ENCODE results near the gene KRT33B. TPM values are rescaled to one million over a fixed set of nuclear protein-coding genes. Genes with fewer than 3 reads are reported as not detected.

Gene KRT33B
- total RNA-seq, 1 experiment from 2014 or later: not detected

DNA sequence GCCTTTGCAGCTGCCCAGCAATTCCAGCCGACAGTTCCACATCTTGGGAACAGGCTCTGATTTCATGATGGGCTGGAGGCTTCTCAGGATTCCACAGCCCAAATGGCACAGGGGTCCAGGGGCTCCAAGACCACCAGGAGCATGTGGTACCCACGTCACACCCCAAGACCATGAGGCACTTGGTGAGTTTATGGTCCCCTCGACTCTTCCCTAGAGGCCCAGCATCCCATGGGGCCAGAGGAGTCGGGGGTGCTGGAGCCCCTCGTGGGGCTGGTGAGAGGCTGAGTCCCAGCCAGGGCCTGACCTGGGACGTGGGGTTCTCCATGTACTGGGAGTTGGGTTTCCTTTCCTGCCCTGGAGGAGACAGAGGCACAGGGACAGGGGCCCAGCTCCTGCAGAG lies 44.0 kb downstream of the KRT33B start:
- no peak for DNase-seq (ENCODE audit: low spot score)

DNA sequence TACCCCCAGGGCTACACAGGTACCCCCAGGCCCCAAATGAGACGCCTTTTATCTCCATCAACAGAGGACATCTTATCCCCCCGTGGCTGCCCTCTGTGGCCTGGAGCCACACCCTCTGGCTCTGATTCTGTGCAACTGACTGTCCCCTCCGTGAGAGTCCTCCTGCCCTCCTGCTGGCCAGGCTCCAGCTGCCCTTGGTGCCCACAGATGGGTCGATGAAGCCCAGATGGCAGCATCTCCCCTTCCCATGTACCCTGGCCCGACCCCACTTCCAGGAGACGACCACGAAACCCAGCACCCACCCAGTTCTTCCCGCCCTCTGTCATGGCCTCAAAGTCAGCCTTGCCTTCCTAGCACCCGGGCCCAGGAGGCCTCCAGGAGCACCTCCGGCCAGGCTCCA lies 44.5 kb downstream of the KRT33B start:
- no peak for DNase-seq (ENCODE audit: low spot score)

DNA sequence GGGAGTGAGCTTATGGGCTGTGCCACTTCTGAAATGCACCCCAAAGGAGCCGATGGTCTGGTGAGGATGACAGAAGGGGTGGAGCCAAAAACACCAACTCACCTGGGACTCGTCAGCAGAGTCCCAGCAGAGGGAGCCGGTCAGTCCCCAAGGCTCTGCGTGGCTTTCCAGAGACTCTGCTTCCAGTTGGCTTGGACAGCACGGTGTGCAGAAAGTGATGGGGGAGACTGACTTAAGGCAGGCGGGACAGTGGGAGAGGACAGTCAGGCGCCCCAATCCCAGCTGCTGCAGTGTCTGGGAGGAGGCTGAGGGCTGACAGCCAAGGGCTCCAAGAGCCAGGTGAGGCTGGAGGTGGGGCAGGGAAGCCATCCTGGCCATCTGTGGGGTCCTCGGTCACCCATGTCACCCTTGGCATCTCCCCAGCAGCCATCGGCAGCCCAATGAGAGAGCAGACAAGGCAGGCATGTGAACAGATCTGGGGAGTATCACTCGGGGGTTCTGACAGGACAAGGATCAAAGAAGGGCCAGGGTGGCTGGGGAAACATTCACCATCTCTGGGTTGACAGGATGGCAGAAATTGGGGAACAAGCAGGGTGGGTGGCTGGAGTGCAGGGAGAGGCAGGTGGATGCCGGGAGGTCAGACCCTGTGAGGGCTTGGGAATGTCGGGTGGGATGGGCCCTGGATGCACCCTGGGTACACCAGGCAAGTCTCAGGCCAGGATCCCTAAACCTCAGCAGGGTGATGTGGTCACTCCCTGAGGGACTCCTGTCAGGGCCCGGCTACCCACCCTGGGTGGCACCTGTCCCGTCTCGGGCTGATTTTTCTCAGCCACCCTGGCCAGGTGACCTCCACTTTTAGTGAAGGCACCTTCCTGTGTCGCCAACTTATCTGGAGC lies 45.2 kb downstream of the KRT33B start:
- peak; percentile 59 for DNase-seq (ENCODE audit: low spot score)

DNA sequence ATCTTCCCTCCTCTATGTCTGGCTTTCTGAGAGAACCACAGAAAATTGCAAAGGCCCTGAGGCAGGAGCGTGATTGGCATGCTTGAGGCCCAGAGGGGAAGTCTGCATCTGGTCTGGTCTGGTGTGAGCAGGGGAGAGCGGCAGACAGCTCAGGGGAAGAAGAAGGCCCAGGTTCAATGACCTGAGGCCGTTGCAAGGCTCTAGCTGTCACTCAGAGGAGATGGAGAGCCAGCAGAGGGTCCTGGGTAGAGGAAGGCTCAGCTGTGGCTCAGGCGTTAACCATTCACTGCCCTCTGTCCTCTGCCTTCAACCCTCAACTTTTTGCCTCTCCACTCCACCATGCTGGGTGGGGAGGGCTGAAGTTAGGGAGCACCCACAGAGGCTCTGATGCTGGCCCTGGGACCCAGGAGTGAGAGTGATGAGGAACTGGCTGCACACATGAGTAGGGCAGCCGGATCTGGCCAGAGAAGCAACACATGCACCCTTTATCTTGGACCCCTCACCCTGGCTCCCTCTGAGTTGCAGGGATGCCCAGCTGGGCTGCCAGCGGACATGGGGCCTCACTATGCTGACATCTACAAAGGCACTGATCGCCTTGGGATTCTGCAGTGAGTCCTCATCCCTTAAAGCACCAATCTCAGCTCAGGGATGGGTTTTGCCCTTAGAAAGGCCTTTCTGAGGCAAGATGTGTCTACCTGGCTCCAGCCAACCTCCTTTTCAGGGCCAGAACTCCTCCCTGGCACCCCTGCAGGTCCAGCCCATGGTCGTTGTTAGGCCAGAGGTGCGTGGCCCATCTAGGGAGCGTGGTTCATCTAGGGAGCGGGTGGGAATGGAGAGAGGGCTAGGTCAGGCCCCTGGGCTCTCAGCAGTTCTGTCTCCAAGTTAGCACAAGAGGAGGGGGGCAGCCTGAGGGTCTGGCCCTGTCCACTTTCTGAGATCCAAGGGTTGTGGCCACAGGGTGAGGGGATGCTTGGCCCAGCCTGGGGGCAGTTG lies 46.4 kb downstream of the KRT33B start:
- no peak for DNase-seq (ENCODE audit: low spot score)

DNA sequence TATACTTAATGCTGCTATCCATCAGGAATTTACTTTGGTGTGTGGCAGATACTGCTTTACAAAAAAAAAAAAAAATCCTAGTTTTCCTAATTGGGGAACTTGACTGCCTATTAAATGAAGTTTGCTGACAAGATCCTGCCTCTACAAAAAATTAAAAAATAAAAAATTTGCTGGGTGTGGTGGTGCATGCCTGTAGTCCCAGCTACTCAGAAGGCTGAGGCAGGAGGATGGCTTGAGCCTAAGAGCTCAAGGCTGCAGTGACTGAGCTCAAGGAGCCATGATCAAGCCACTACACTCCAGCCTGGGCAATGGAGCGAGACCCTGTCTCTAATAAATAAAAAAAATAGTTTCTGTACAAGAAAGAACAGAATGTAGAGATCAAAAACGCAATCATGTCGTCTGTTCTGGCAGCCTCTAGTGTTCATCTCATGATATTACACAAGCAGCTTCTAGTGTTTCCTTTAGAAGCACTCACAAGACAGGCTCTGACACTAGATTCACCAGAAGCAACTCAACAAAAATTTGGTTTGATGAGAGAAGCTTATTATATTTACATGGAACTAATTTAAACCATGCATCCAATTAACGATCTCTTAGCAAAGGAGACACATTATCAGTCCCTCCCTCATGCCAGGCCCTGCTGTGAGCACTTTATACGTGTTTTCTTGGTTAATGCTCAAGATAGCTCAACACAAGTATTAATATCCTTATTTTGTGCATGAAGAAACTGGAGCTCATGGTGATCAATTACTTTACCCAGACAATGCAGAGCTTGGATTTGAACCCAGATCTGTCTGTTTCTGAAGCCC lies 47.3 kb downstream of the KRT33B start:
- peak; percentile 75 for DNase-seq (ENCODE audit: low spot score)

DNA sequence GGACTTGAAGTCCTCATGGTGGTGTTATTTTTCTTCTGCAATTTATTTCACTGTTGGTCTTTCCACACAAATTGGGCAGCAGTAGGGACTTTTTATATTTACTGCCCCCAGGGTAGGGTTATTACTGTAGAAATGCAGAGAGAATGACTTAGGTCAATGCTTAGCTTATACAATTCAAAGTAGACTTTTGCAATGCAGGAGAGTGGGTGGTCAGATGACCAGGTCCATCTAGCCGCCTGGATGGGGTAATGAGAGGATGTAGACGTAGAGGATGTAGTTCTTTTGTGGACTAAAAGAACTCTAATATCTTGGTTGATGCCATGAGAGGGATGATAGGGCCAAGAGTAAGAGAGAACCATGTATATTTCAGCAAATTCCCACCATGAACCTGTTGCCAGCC lies 51.4 kb downstream of the KRT33B start:
- DNase-seq (ENCODE audit: low spot score): no peak

DNA sequence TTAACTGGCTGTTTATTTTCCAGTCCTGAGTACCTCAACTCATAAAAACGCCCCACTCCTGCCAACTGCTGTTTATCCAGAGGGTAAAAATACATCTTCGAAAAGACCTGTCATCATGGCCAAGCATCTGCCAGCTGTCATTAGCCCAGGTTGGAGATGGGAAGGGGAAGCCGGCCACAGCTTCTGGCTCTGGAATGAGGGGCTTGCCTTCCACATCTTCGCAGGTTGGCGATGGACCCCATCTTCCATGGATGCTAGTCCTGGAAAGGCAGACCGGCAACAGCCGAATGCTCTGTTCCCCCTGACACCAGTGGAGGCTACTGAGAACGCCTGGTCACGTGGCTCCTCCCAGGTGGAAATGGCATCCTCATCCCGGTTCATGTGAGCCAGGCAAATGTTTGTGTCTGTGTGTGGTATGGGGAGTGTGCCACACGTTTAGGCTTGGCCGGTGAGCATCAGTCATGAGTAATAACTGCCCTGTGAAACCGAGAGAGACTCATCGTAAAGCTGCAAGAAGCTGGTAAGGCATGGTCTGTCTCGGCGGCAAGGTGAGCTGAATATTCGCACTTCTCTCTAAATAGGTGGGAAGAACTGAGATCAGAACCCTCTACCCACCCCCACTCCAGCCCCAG lies 53.7 kb downstream of the KRT33B start:
- DNase-seq (ENCODE audit: low spot score): no peak

DNA sequence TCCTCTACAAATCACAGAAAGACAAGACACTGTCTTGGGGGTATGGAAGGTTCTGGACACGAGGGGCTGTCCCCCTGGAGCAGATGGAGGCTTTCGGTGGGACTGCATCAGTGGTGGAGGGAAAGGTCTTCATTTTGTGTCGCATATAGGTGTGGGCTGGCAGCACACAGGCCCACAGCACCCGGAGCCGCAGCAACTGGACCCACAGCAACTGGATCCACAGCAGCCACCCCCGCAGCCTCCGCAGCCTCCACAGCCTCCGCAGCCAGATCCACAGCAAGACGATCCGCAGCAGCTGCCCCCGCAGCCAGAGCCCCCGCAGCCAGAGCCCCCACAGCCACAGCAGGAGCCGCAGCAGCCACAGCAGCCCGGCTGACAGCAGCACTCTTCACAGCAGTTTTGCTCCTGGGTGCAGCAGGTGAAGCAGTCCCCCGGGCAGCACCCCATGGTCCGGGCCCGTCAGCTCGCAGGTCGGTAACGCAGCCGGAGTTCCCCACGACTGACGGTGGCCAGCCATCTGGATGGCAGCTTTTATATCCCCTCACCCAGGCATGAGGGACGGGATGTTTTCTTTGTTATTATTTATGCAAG lies 54.3 kb downstream of the KRT33B start, which contains the start of gene KRTAP17-1:
TSS of gene KRTAP17-1 (minus strand) at position 507 of the 591 bp plus-strand sequence. CDS start at position 447, 60 bp downstream.
- DNase-seq (ENCODE audit: low spot score): no peak

Other genes with a start within 250 kb of the KRT33B start
- gene KRTAP4-12, start 245.6 kb downstream of the KRT33B start, total RNA-seq (2014; rRNA removed; shearing (Covaris generic)): not detected in 2 replicates
- not detected in 2 replicates for gene KRTAP4-6, start 229.3 kb downstream of the KRT33B start, total RNA-seq (2014; rRNA removed; shearing (Covaris generic))
- gene KRTAP4-5, start 220.0 kb downstream of the KRT33B start, total RNA-seq (2014; rRNA removed; shearing (Covaris generic)): not detected in 2 replicates
- gene KRTAP4-4, start 209.1 kb downstream of the KRT33B start, total RNA-seq (2014; rRNA removed; shearing (Covaris generic)): not detected in 2 replicates
- gene KRTAP4-3, start 201.6 kb downstream of the KRT33B start, total RNA-seq (2014; rRNA removed; shearing (Covaris generic)): not detected in 2 replicates
- gene KRTAP4-2, start 191.6 kb downstream of the KRT33B start, total RNA-seq (2014; rRNA removed; shearing (Covaris generic)): not detected in 2 replicates
- 0.26 TPM in 1 of 2 replicates, not detected in the other for gene KRTAP4-1, start 184.9 kb downstream of the KRT33B start, total RNA-seq (2014; rRNA removed; shearing (Covaris generic))
- not detected in 2 replicates for gene KRTAP9-1, start 179.9 kb downstream of the KRT33B start, total RNA-seq (2014; rRNA removed; shearing (Covaris generic))
- not detected in 2 replicates for gene KRTAP9-2, start 143.2 kb downstream of the KRT33B start, total RNA-seq (2014; rRNA removed; shearing (Covaris generic))
- gene KRTAP9-3, start 137.4 kb downstream of the KRT33B start, total RNA-seq (2014; rRNA removed; shearing (Covaris generic)): not detected in 2 replicates
- gene KRTAP9-8, start 131.8 kb downstream of the KRT33B start, total RNA-seq (2014; rRNA removed; shearing (Covaris generic)): not detected in 2 replicates
- not detected in 2 replicates for gene KRTAP9-4, start 120.1 kb downstream of the KRT33B start, total RNA-seq (2014; rRNA removed; shearing (Covaris generic))
- gene KRTAP9-9, start 114.4 kb downstream of the KRT33B start, total RNA-seq (2014; rRNA removed; shearing (Covaris generic)): not detected in 2 replicates
- not detected in 2 replicates for gene KRTAP9-6, start 104.4 kb downstream of the KRT33B start, total RNA-seq (2014; rRNA removed; shearing (Covaris generic))
- not detected in 2 replicates for gene KRTAP9-7, start 94.1 kb downstream of the KRT33B start, total RNA-seq (2014; rRNA removed; shearing (Covaris generic))
- 0.16 TPM in 1 of 2 replicates, not detected in the other for gene KRTAP29-1, start 67.0 kb downstream of the KRT33B start, total RNA-seq (2014; rRNA removed; shearing (Covaris generic))
- gene KRTAP16-1, start 60.5 kb downstream of the KRT33B start, total RNA-seq (2014; rRNA removed; shearing (Covaris generic)): not detected in 2 replicates
- not detected in 2 replicates for gene KRTAP17-1, start 54.1 kb downstream of the KRT33B start, total RNA-seq (2014; rRNA removed; shearing (Covaris generic))
- gene KRT33A, start 19.0 kb downstream of the KRT33B start, total RNA-seq (2014; rRNA removed; shearing (Covaris generic)): not detected in 2 replicates
- 0.31 and 1.1 TPM in 2 replicates for gene KRT34, start 12.5 kb upstream of the KRT33B start, total RNA-seq (2014; rRNA removed; shearing (Covaris generic))
- gene KRT31, start 27.8 kb upstream of the KRT33B start, total RNA-seq (2014; rRNA removed; shearing (Covaris generic)): not detected in 2 replicates
- not detected in 2 replicates for gene KRT37, start 54.8 kb upstream of the KRT33B start, total RNA-seq (2014; rRNA removed; shearing (Covaris generic))
- gene KRT38, start 71.2 kb upstream of the KRT33B start, total RNA-seq (2014; rRNA removed; shearing (Covaris generic)): not detected in 2 replicates
- 0.12 TPM in 1 of 2 replicates, not detected in the other for gene KRT32, start 97.6 kb upstream of the KRT33B start, total RNA-seq (2014; rRNA removed; shearing (Covaris generic))
- not detected in 2 replicates for gene KRT35, start 111.3 kb upstream of the KRT33B start, total RNA-seq (2014; rRNA removed; shearing (Covaris generic))
- gene KRT36, start 120.1 kb upstream of the KRT33B start, total RNA-seq (2014; rRNA removed; shearing (Covaris generic)): 0.05 TPM in 1 of 2 replicates, not detected in the other
- gene KRT13, start 135.8 kb upstream of the KRT33B start, total RNA-seq (2014; rRNA removed; shearing (Covaris generic)): 2.7 and 2.8 TPM in 2 replicates
- 29.8 and 31.9 TPM in 2 replicates for gene KRT15, start 149.1 kb upstream of the KRT33B start, total RNA-seq (2014; rRNA removed; shearing (Covaris generic))
- gene KRT19, start 158.5 kb upstream of the KRT33B start, total RNA-seq (2014; rRNA removed; shearing (Covaris generic)): 8.5 and 11.5 TPM in 2 replicates
- gene KRT9, start 202.2 kb upstream of the KRT33B start, total RNA-seq (2014; rRNA removed; shearing (Covaris generic)): not detected in 2 replicates
- not detected in 2 replicates for gene KRT14, start 217.1 kb upstream of the KRT33B start, total RNA-seq (2014; rRNA removed; shearing (Covaris generic))
- gene KRT16, start 243.0 kb upstream of the KRT33B start, total RNA-seq (2014; rRNA removed; shearing (Covaris generic)): 0.50 and 2.2 TPM in 2 replicates